ENCODE results near the gene RAB7A.

GRCh38 chr3:128859630-128860029 lies 133.6 kb downstream of the RAB7A start:
- no peak for TF ChIP-seq CTCF (conservative IDR thresholded peaks at IDR 0.05; ENCODE audit: low read depth, low read length)
- TF ChIP-seq EZH2 (IDR thresholded peaks at IDR 0.05; ENCODE audit: borderline replicate concordance, low read depth, low read length, poor library complexity, severe bottlenecking): no peak
